ENCODE measurements around the gene PRM3. TPM values are rescaled to one million over a fixed set of nuclear protein-coding genes. Genes with fewer than 3 reads are reported as not detected.

PRM3 gene
- total RNA-seq, 2 experiments from 2014 or later: not detected

- CTCF ChIA-PET: interaction anchor here (1.8 to 2.4 kb wide), 2 partner anchors 18 to 21 kb away, joined by 4 to 16 read pairs; partner anchors contain the start of gene SOCS1
- peak overlapping the region; percentile 35 for H3K4me3 ChIP-seq (ENCODE audit: low read length)
- peak in 10 of 14 experiments; percentile 31 to 77 (median 52) for DNase-seq
These were observed 39.6 kb downstream of the PRM3 start for GRCh38 chr16:11233727-11234376.

DNA sequence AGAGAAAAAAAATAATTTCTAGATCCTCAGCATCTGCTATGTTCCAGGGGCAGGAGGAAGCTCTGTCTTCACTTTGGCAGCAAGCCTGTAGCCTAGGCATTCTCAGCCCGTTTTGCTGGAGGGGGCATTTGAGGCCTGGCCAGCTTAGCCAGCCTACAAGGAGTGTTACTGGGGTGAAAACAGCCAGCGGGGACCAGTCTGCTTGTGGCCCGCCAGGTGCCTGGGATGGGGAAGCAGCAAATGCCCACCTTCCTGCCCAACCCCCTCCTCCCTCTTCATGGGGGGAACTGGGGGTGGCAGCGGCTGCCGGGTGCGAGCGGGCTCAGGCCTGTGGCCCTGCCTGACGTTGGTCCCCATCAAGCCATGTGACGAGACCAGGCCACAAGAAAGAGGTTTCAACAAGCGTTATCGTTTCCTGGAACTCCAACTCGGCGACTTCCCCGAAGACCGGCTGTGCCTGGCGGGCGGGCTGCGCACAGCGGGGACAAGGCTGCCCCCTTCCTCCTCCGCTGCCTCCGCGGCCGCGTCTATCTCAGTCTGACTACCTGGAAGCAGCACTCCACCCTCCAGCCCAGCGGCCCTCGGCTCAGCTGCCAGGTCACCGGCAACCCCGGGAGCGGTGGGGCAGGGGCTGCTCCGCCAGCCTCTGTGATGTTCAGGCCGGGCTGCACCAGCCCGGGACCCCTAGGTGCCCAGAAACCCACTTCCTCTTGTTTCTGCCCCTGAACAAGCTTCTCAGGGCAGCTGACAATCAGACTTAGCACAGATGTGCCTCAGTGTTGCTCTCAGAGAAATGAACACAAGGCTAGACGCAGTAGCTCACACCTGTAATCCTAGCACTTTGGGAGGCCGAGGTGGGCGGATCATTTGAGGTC lies 40.3 kb downstream of the PRM3 start:
- Histone ChIP-seq H3K27me3 (ENCODE audit: control insufficient read depth in 1 of 2, insufficient read depth in 2 of 2, low read length in 2 of 2) (no peaks in the 10 kb centered on the region), H3K27ac (ENCODE audit: low read depth in 1 of 2, low read length in 2 of 2) (peak overlapping the region; percentile 86 to 87), H3K4me3 (ENCODE audit: low read length) (peak overlapping the region; percentile 35), H3K4me1 (ENCODE audit: insufficient read depth, low read length) (peaks cover 58% of the 10 kb centered on the region), H3K9me3 (ENCODE audit: control insufficient read depth in 1 of 2, insufficient read depth in 1 of 2, low read length in 2 of 2) (no peaks in the 10 kb centered on the region), H3K36me3 (ENCODE audit: insufficient read depth, low read length) (no peaks in the 10 kb centered on the region)
- ATAC-seq (ENCODE audit: poor library complexity): peak; percentile 86
- TF ChIP-seq, protein P1, sequence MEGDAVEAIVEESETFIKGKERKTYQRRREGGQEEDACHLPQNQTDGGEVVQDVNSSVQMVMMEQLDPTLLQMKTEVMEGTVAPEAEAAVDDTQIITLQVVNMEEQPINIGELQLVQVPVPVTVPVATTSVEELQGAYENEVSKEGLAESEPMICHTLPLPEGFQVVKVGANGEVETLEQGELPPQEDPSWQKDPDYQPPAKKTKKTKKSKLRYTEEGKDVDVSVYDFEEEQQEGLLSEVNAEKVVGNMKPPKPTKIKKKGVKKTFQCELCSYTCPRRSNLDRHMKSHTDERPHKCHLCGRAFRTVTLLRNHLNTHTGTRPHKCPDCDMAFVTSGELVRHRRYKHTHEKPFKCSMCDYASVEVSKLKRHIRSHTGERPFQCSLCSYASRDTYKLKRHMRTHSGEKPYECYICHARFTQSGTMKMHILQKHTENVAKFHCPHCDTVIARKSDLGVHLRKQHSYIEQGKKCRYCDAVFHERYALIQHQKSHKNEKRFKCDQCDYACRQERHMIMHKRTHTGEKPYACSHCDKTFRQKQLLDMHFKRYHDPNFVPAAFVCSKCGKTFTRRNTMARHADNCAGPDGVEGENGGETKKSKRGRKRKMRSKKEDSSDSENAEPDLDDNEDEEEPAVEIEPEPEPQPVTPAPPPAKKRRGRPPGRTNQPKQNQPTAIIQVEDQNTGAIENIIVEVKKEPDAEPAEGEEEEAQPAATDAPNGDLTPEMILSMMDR (IDR thresholded peaks at IDR 0.05): no peak
- intact Hi-C loops (cut with DNase I, micrococcal nuclease): loop anchor here in 1 of 2 experiments (2.0 kb wide), 1 partner anchor 20 kb away; no protein-coding TSS in a partner anchor
- ChIA-PET POLR2A (interaction anchor here (0.7 to 3.4 kb wide), 10 partner anchors 8 to 510 kb away, joined by 3 to 64 read pairs (median 3); partner anchors contain the start of genes SOCS1 and TXNDC11), CTCF (interaction anchor here (1.8 to 2.4 kb wide), 2 partner anchors 19 to 22 kb away, joined by 4 to 16 read pairs; partner anchors contain the start of gene SOCS1)
- H3K4me1 Mint-ChIP-seq (ENCODE audit: low read depth): peaks cover 58% of the 10 kb centered on the region
- H3K27ac Mint-ChIP-seq: peak overlapping the region; percentile 95
- no peaks in the 10 kb centered on the region for H3K27me3 Mint-ChIP-seq
- no peaks in the 10 kb centered on the region for H3K9me3 Mint-ChIP-seq
- peak overlapping the region; percentile 67 for H3K4me3 Mint-ChIP-seq
- no peaks in the 10 kb centered on the region for H3K36me3 Mint-ChIP-seq (ENCODE audit: low read depth)
- DNase-seq: peak; percentile 59 to 94 (median 81)

More at GRCh38 chr16:11233727-11234376, 39.6 kb downstream of the PRM3 start:
- TF ChIP-seq, protein P1 (IDR thresholded peaks at IDR 0.05): no peak
- POLR2A ChIA-PET: interaction anchor here (0.8 to 3.4 kb wide), 5 partner anchors 9 to 509 kb away, joined by 3 to 64 read pairs (median 10); partner anchors contain the start of genes SOCS1 and TXNDC11
- Mint-ChIP-seq H3K27ac (peak overlapping the region; percentile 95), H3K27me3 (no peaks in the 10 kb centered on the region), H3K9me3 (no peaks in the 10 kb centered on the region), H3K4me3 (peak overlapping the region; percentile 11), H3K4me1 (ENCODE audit: low read depth) (peaks cover 52% of the 10 kb centered on the region), H3K36me3 (ENCODE audit: low read depth) (no peaks in the 10 kb centered on the region)
- intact Hi-C loops (cut with DNase I, micrococcal nuclease): loop anchor here in 1 of 2 experiments (2.0 kb wide), 1 partner anchor 19 kb away; no protein-coding TSS in a partner anchor
- no peaks in the 10 kb centered on the region for H3K36me3 ChIP-seq (ENCODE audit: insufficient read depth, low read length)
- H3K4me1 ChIP-seq (ENCODE audit: insufficient read depth, low read length): peaks cover 57% of the 10 kb centered on the region
- H3K9me3 ChIP-seq (ENCODE audit: control insufficient read depth in 1 of 2, insufficient read depth in 1 of 2, low read length in 2 of 2): no peaks in the 10 kb centered on the region
- peak overlapping the region; percentile 86 to 87 for H3K27ac ChIP-seq (ENCODE audit: low read depth in 1 of 2, low read length in 2 of 2)
- no peak for ATAC-seq (ENCODE audit: poor library complexity)
- H3K27me3 ChIP-seq (ENCODE audit: control insufficient read depth in 1 of 2, insufficient read depth in 2 of 2, low read length in 2 of 2): no peaks in the 10 kb centered on the region

DNA sequence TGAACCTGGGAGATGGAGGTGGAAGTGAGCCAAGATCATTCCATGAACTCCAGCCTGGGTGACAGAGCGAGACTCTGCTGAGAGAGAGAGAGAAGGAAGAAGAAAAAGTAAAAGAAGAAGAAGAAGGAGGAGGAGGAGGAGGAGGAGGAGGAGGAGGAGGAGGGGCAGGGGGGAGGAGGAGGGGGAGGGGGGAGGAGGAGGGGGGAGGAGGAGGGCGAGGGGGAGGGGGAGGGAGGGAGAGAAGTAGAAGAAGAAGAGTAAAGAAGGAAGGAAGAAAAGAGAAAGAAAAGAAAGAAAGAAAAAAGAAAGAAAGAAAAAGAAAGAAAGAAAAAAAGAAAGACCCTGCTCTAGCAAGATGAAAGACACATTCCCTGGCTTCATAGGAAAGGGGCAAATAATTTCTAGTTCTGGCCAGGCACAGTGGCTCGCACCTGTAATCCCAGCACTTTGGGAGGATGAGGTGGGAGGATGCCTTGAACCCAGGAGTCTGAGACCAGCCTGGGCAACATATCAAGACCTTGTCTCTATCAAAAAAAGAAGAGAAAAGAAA lies 41.1 kb downstream of the PRM3 start:
- H3K27me3 ChIP-seq (ENCODE audit: control insufficient read depth in 1 of 2, insufficient read depth in 2 of 2, low read length in 2 of 2): no peaks in the 10 kb centered on the region
- no peak overlapping the region for H3K4me3 ChIP-seq (ENCODE audit: low read length)
- no peaks in the 10 kb centered on the region for H3K27me3 Mint-ChIP-seq
- intact Hi-C loops (cut with DNase I, micrococcal nuclease): loop anchor here in 1 of 2 experiments (2.0 kb wide), 1 partner anchor 20 kb away; no protein-coding TSS in a partner anchor
- ChIA-PET POLR2A (interaction anchor here (0.7 to 3.4 kb wide), 9 partner anchors 8 to 510 kb away, joined by 3 to 64 read pairs (median 3); partner anchors contain the start of genes SOCS1 and TXNDC11), CTCF (interaction anchor here (1.8 kb wide), 1 partner anchor 20 kb away, joined by 4 read pairs; no protein-coding TSS in a partner anchor)
- peaks cover 58% of the 10 kb centered on the region for H3K4me1 ChIP-seq (ENCODE audit: insufficient read depth, low read length)
- peak overlapping the region; percentile 86 to 87 for H3K27ac ChIP-seq (ENCODE audit: low read depth in 1 of 2, low read length in 2 of 2)
- no peaks in the 10 kb centered on the region for H3K9me3 Mint-ChIP-seq
- TF ChIP-seq, protein P1 (IDR thresholded peaks at IDR 0.05): no peak
- ATAC-seq (ENCODE audit: poor library complexity): no peak
- peak overlapping the region; percentile 95 for H3K27ac Mint-ChIP-seq
- no peaks in the 10 kb centered on the region for H3K36me3 Mint-ChIP-seq (ENCODE audit: low read depth)
- H3K4me1 Mint-ChIP-seq (ENCODE audit: low read depth): peaks cover 58% of the 10 kb centered on the region
- no peak for DNase-seq
- no peaks in the 10 kb centered on the region for H3K9me3 ChIP-seq (ENCODE audit: control insufficient read depth in 1 of 2, insufficient read depth in 1 of 2, low read length in 2 of 2)
- H3K36me3 ChIP-seq (ENCODE audit: insufficient read depth, low read length): no peaks in the 10 kb centered on the region
- peak overlapping the region; percentile 67 for H3K4me3 Mint-ChIP-seq

Data from CD4-positive, alpha-beta T cell (primary cell).